Calu3 (cell line): ENCODE measurements around the gene CRIP1. TPM values are rescaled to one million over a fixed set of nuclear protein-coding genes. Genes with fewer than 3 reads are reported as not detected.
A peak's percentile ranks its signal among the peaks of the same experiment; 100 is the strongest.

Experiments
- BruUV-seq: library from RNA; stranded (reverse); fragments of 400-500 nt; replicated peaks from 2 replicates; lab custom pipeline; 2021; lab: Mats Ljungman, UMichigan
- CTCF ChIA-PET: fragments of 300-600 bp; sonication (Branson Sonifier 250); formaldehyde crosslinking; loops from one replicate; lab custom pipeline; 2022; ENCODE audit warnings: antibody characterized with exemption; lab: Charles Lee
- DNase-seq: peaks from one replicate; pipeline ENCODE4 v3.0.0; 2022
- H3K27ac Mint-ChIP-seq: one replicate; pipeline ENCODE4 v1.8.0; 2022; ENCODE audit warnings: mixed read lengths; ENCODE audit not compliant: unreplicated experiment
- H3K27me3 Mint-ChIP-seq: one replicate; pipeline ENCODE4 v1.8.0; 2022; ENCODE audit warnings: mixed read lengths; ENCODE audit not compliant: unreplicated experiment
- H3K36me3 Mint-ChIP-seq: one replicate; pipeline ENCODE4 v1.8.0; 2022; ENCODE audit warnings: mild to moderate bottlenecking, moderate library complexity, mixed read lengths; ENCODE audit not compliant: insufficient read depth, unreplicated experiment
- H3K4me1 Mint-ChIP-seq: one replicate; pipeline ENCODE4 v1.8.0; 2022; ENCODE audit warnings: mild to moderate bottlenecking, low read depth, mixed read lengths; ENCODE audit not compliant: unreplicated experiment
- H3K4me3 Mint-ChIP-seq: one replicate; pipeline ENCODE4 v1.8.0; 2022; ENCODE audit warnings: mild to moderate bottlenecking, low read depth, moderate library complexity, mixed read lengths; ENCODE audit not compliant: unreplicated experiment
- H3K9me3 Mint-ChIP-seq: one replicate; pipeline ENCODE4 v1.8.0; 2022; ENCODE audit warnings: low read depth, mixed read lengths; ENCODE audit not compliant: unreplicated experiment
- CTCF ChIP-seq: fragments of 200-600 bp; IDR thresholded peaks from one replicate; pipeline ENCODE4 v1.8.0; 2022; ENCODE audit warnings: antibody characterized with exemption; ENCODE audit not compliant: unreplicated experiment
- intact Hi-C: fragments of 100-400 bp; cut with micrococcal nuclease; formaldehyde crosslinking; loops from one replicate; pipeline ENCODE4 v1.10.0; 2022; ENCODE audit not compliant: unreplicated experiment
- total RNA-seq: library from RNA; stranded (reverse); gene quantifications from 2 replicates; pipeline ENCODE4 v1.2.3, GENCODE V29; 2022

CRIP1 gene
- total RNA-seq, 1 experiment from 2014 or later = 7.1 TPM

GRCh38 chr14:105525861-105526775, 39.4 kb downstream of the CRIP1 start, which contains the start of gene TMEM121:
TMEM121 (plus strand) TSS chr14:105526583; CDS start chr14:105528835, 2,252 bp downstream.
- intact Hi-C loops = no loop called here
- H3K4me1 Mint-ChIP-seq = no peaks in the 10 kb centered on the region
- peak; percentile 25 for DNase-seq
- peak within 1 kb of the TSS; percentile 55 for H3K4me3 Mint-ChIP-seq
- H3K9me3 Mint-ChIP-seq = no peaks in the 10 kb centered on the region
- H3K27ac Mint-ChIP-seq = no peak within 1 kb of the TSS
- no peak for TF ChIP-seq CTCF
- H3K27me3 Mint-ChIP-seq = peaks cover 54% of the 10 kb centered on the region
- BruUV-seq = no TSS peak
- CTCF ChIA-PET = interaction anchor here (0.6 to 0.7 kb wide), 2 partner anchors 155 to 325 kb away, joined by 3 to 4 read pairs; no protein-coding TSS in a partner anchor
- H3K36me3 Mint-ChIP-seq = peaks cover 26% of the 10 kb centered on the region

GRCh38 chr14:105526776-105527380, 40.2 kb downstream of the CRIP1 start:
- intact Hi-C loops = no loop called here
- Mint-ChIP-seq H3K4me3 (peak overlapping the region; percentile 55), H3K4me1 (no peaks in the 10 kb centered on the region), H3K36me3 (peaks cover 26% of the 10 kb centered on the region), H3K9me3 (no peaks in the 10 kb centered on the region), H3K27ac (no peak overlapping the region), H3K27me3 (peaks cover 46% of the 10 kb centered on the region)
- CTCF ChIA-PET = interaction anchor here (0.7 kb wide), 1 partner anchor 156 kb away, joined by 4 read pairs; no protein-coding TSS in a partner anchor
- no peak for TF ChIP-seq CTCF
- no TSS peak for BruUV-seq
- no peak for DNase-seq

GRCh38 chr14:105527381-105527825, 40.7 kb downstream of the CRIP1 start:
- BruUV-seq = no TSS peak
- DNase-seq = no peak
- Mint-ChIP-seq H3K36me3 (peaks cover 26% of the 10 kb centered on the region), H3K27me3 (peaks cover 46% of the 10 kb centered on the region), H3K27ac (no peak overlapping the region), H3K4me1 (no peaks in the 10 kb centered on the region), H3K4me3 (peak overlapping the region; percentile 55), H3K9me3 (no peaks in the 10 kb centered on the region)
- intact Hi-C loops = no loop called here
- CTCF ChIA-PET = no interaction called here
- TF ChIP-seq CTCF = no peak

GRCh38 chr14:105527826-105528585, 41.3 kb downstream of the CRIP1 start:
- Mint-ChIP-seq H3K4me3 (peak overlapping the region; percentile 55), H3K4me1 (no peaks in the 10 kb centered on the region), H3K9me3 (no peaks in the 10 kb centered on the region), H3K27ac (no peak overlapping the region), H3K36me3 (peaks cover 26% of the 10 kb centered on the region), H3K27me3 (peaks cover 50% of the 10 kb centered on the region)
- peak; percentile 77 for TF ChIP-seq CTCF
- CTCF ChIA-PET = interaction anchor here (0.6 to 1.3 kb wide), 7 partner anchors 16 to 836 kb away, joined by 3 to 6 read pairs (median 4); no protein-coding TSS in a partner anchor
- DNase-seq = peak; percentile 85
- no TSS peak for BruUV-seq
- intact Hi-C loops = no loop called here
